OCI-M2 (cell line): ENCODE measurements around the gene TMEM229B.

Experiments used
- DNase-seq: peaks from one replicate; lab custom pipeline; 2025; ENCODE audit not compliant: unreplicated experiment; lab: John Stamatoyannopoulos, UW

The TMEM229B gene

GRCh38 chr14:67515386-67516079 lies 27.0 kb upstream of the TMEM229B start:
- DNase-seq: no peak

- no peak for DNase-seq
These were observed 26.3 kb upstream of the TMEM229B start for GRCh38 chr14:67514650-67515385.

- DNase-seq: no peak
These were observed 25.7 kb upstream of the TMEM229B start for GRCh38 chr14:67514203-67514607.

- no peak for DNase-seq
These were observed 25.1 kb upstream of the TMEM229B start for GRCh38 chr14:67513631-67514108.

- no peak for DNase-seq
These were observed 24.2 kb upstream of the TMEM229B start for GRCh38 chr14:67512463-67513310.

GRCh38 chr14:67510836-67511235 lies 22.3 kb upstream of the TMEM229B start:
- no peak for DNase-seq

- no peak for DNase-seq
These were observed 21.6 kb upstream of the TMEM229B start for GRCh38 chr14:67510121-67510520.

- no peak for DNase-seq
These were observed 20.4 kb upstream of the TMEM229B start for GRCh38 chr14:67508956-67509355.

- DNase-seq: no peak
These were observed 16.7 kb upstream of the TMEM229B start for GRCh38 chr14:67505254-67505653.

- DNase-seq: no peak
These were observed 14.8 kb upstream of the TMEM229B start for GRCh38 chr14:67503331-67503730.

GRCh38 chr14:67502867-67503266 lies 14.3 kb upstream of the TMEM229B start:
- no peak for DNase-seq

GRCh38 chr14:67501670-67502069 lies 13.1 kb upstream of the TMEM229B start:
- no peak for DNase-seq

GRCh38 chr14:67500981-67501380 lies 12.5 kb upstream of the TMEM229B start:
- no peak for DNase-seq

- no peak for DNase-seq
These were observed 9.2 kb upstream of the TMEM229B start for GRCh38 chr14:67497716-67498115.

GRCh38 chr14:67497216-67497615 lies 8.7 kb upstream of the TMEM229B start:
- DNase-seq: no peak

GRCh38 chr14:67495827-67496226 lies 7.3 kb upstream of the TMEM229B start:
- no peak for DNase-seq

- no peak for DNase-seq
These were observed 4.7 kb upstream of the TMEM229B start for GRCh38 chr14:67493092-67493717.

- DNase-seq: no peak
These were observed 4.0 kb upstream of the TMEM229B start for GRCh38 chr14:67492538-67492937.

GRCh38 chr14:67491741-67492507 lies 3.4 kb upstream of the TMEM229B start:
- DNase-seq: no peak

- no peak for DNase-seq
These were observed 2.8 kb upstream of the TMEM229B start for GRCh38 chr14:67491285-67491684.
